ENCODE data around the gene SHISAL1. TPM values are rescaled to one million over a fixed set of nuclear protein-coding genes. Genes with fewer than 3 reads are reported as not detected.

SHISAL1 gene
- total RNA-seq, 1 experiment from 2014 or later: 0.58 TPM

GRCh38 chr22:44214187-44214586 lies 98.6 kb downstream of the SHISAL1 start:
- in situ Hi-C loops (cut with HindIII; ENCODE audit: low pct_unique_long_range_greater_than_20kb, low sequenced_read_pairs): no loop called here
- no peak for DNase-seq (ENCODE audit: low read depth, low spot score)

GRCh38 chr22:44213489-44214043 lies 99.2 kb downstream of the SHISAL1 start:
- in situ Hi-C loops (cut with HindIII; ENCODE audit: low pct_unique_long_range_greater_than_20kb, low sequenced_read_pairs): no loop called here
- DNase-seq (ENCODE audit: low read depth, low spot score): no peak

GRCh38 chr22:44212936-44213335 lies 99.8 kb downstream of the SHISAL1 start:
- no peak for DNase-seq (ENCODE audit: low read depth, low spot score)
- in situ Hi-C loops (cut with HindIII; ENCODE audit: low pct_unique_long_range_greater_than_20kb, low sequenced_read_pairs): no loop called here

- no peak for DNase-seq (ENCODE audit: low read depth, low spot score)
- in situ Hi-C loops (cut with HindIII; ENCODE audit: low pct_unique_long_range_greater_than_20kb, low sequenced_read_pairs): no loop called here
Observed at GRCh38 chr22:44211946-44212930, 100.5 kb downstream of the SHISAL1 start.

GRCh38 chr22:44211256-44211945 lies 101.3 kb downstream of the SHISAL1 start:
- in situ Hi-C loops (cut with HindIII; ENCODE audit: low pct_unique_long_range_greater_than_20kb, low sequenced_read_pairs): no loop called here
- DNase-seq (ENCODE audit: low read depth, low spot score): no peak

- DNase-seq (ENCODE audit: low read depth, low spot score): no peak
- in situ Hi-C loops (cut with HindIII; ENCODE audit: low pct_unique_long_range_greater_than_20kb, low sequenced_read_pairs): no loop called here
Observed at GRCh38 chr22:44210722-44211121, 102.0 kb downstream of the SHISAL1 start.

- in situ Hi-C loops (cut with HindIII; ENCODE audit: low pct_unique_long_range_greater_than_20kb, low sequenced_read_pairs): no loop called here
- DNase-seq (ENCODE audit: low read depth, low spot score): no peak
Observed at GRCh38 chr22:44209343-44209742, 103.4 kb downstream of the SHISAL1 start.

- DNase-seq (ENCODE audit: low read depth, low spot score): no peak
- in situ Hi-C loops (cut with HindIII; ENCODE audit: low pct_unique_long_range_greater_than_20kb, low sequenced_read_pairs): no loop called here
Observed at GRCh38 chr22:44207981-44208317, 104.8 kb downstream of the SHISAL1 start.

GRCh38 chr22:44207173-44207980 lies 105.4 kb downstream of the SHISAL1 start:
- in situ Hi-C loops (cut with HindIII; ENCODE audit: low pct_unique_long_range_greater_than_20kb, low sequenced_read_pairs): no loop called here
- DNase-seq (ENCODE audit: low read depth, low spot score): no peak

GRCh38 chr22:44206696-44207095 lies 106.1 kb downstream of the SHISAL1 start:
- in situ Hi-C loops (cut with HindIII; ENCODE audit: low pct_unique_long_range_greater_than_20kb, low sequenced_read_pairs): no loop called here
- no peak for DNase-seq (ENCODE audit: low read depth, low spot score)

- DNase-seq (ENCODE audit: low read depth, low spot score): no peak
- in situ Hi-C loops (cut with HindIII; ENCODE audit: low pct_unique_long_range_greater_than_20kb, low sequenced_read_pairs): no loop called here
Observed at GRCh38 chr22:44206330-44206645, 106.5 kb downstream of the SHISAL1 start.

- DNase-seq (ENCODE audit: low read depth, low spot score): no peak
- in situ Hi-C loops (cut with HindIII; ENCODE audit: low pct_unique_long_range_greater_than_20kb, low sequenced_read_pairs): no loop called here
Observed at GRCh38 chr22:44205516-44206329, 107.0 kb downstream of the SHISAL1 start.

GRCh38 chr22:44204739-44205515 lies 107.8 kb downstream of the SHISAL1 start:
- in situ Hi-C loops (cut with HindIII; ENCODE audit: low pct_unique_long_range_greater_than_20kb, low sequenced_read_pairs): no loop called here
- no peak for DNase-seq (ENCODE audit: low read depth, low spot score)

- no peak for DNase-seq (ENCODE audit: low read depth, low spot score)
- in situ Hi-C loops (cut with HindIII; ENCODE audit: low pct_unique_long_range_greater_than_20kb, low sequenced_read_pairs): no loop called here
Observed at GRCh38 chr22:44203203-44203602, 109.5 kb downstream of the SHISAL1 start.

GRCh38 chr22:44202261-44202789 lies 110.4 kb downstream of the SHISAL1 start:
- in situ Hi-C loops (cut with HindIII; ENCODE audit: low pct_unique_long_range_greater_than_20kb, low sequenced_read_pairs): no loop called here
- no peak for DNase-seq (ENCODE audit: low read depth, low spot score)

- no peak for DNase-seq (ENCODE audit: low read depth, low spot score)
Observed at GRCh38 chr22:44201665-44202064, 111.1 kb downstream of the SHISAL1 start.

More at GRCh38 chr22:44201665-44202064, 111.1 kb downstream of the SHISAL1 start:
- in situ Hi-C loops (cut with HindIII; ENCODE audit: low pct_unique_long_range_greater_than_20kb, low sequenced_read_pairs): no loop called here

All from SK-MEL-5 (cell line).